ENCODE measurements around the gene WWOX.

DNA sequence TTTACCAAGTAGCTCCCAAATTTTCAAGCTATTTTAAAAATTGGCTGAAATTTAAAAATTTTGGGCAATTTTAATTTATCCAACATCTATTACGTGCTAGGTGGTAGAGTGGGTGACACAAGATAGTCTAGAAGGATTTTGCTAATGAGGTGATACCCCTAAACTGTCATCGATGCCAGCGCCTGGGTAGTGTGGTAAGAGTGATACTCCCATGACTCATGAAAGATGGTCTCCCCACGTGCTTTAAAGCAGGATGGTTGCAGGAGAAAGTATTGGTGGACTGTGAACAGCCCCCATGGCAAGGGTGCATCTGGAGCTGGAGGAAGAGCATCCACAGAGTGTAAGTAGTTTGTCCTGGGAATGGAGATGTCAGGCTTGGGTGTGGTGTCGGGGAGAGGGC, 77.8 kb downstream of the WWOX start:
- no peak for TF ChIP-seq CTCF (IDR thresholded peaks at IDR 0.05; ENCODE audit: insufficient read depth, low read depth, low read length)
- TF ChIP-seq EZH2 (IDR thresholded peaks at IDR 0.05; ENCODE audit: insufficient read depth, low read length): no peak
